Stimulated activated CD8-positive, alpha-beta memory T cell treated with anti-CD3 and anti-CD28 coated beads, Interleukin-4, amount 100 ng/mL, for 24 hours (primary cell): ENCODE measurements around the gene TBC1D22A.

ENCODE experiments used
- DNase-seq: peaks from one replicate; pipeline ENCODE4 v3.0.0-alpha.2; 2020; ENCODE audit warnings: low read depth

The TBC1D22A gene

GRCh38 chr22:46958191-46958590, 195.7 kb downstream of the TBC1D22A start:
- no peak for DNase-seq

DNA sequence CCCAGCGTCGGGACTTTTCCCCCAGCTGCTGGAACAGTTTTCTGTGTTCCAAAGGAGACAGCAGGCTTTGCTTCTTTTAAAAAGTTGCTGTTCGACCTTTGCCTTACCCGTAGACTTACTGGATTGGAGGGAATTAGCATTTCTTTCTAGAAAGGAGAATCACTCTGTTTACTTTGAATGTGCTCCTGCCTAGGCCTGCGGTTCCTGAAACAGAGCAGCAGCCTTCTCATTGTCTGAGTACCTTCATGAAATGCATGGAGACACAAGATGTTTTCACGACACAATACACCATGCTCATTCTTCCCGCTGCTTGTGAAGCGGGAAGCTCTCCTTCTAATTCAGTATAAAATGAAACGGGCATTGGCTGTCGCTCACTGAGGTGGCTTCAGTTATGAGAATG, 196.2 kb downstream of the TBC1D22A start:
- DNase-seq = no peak

- no peak for DNase-seq
These were observed 196.9 kb downstream of the TBC1D22A start for GRCh38 chr22:46959369-46959768.

GRCh38 chr22:46961591-46962295, 199.3 kb downstream of the TBC1D22A start:
- DNase-seq = no peak

- no peak for DNase-seq
These were observed 200.0 kb downstream of the TBC1D22A start for GRCh38 chr22:46962406-46962805.

DNA sequence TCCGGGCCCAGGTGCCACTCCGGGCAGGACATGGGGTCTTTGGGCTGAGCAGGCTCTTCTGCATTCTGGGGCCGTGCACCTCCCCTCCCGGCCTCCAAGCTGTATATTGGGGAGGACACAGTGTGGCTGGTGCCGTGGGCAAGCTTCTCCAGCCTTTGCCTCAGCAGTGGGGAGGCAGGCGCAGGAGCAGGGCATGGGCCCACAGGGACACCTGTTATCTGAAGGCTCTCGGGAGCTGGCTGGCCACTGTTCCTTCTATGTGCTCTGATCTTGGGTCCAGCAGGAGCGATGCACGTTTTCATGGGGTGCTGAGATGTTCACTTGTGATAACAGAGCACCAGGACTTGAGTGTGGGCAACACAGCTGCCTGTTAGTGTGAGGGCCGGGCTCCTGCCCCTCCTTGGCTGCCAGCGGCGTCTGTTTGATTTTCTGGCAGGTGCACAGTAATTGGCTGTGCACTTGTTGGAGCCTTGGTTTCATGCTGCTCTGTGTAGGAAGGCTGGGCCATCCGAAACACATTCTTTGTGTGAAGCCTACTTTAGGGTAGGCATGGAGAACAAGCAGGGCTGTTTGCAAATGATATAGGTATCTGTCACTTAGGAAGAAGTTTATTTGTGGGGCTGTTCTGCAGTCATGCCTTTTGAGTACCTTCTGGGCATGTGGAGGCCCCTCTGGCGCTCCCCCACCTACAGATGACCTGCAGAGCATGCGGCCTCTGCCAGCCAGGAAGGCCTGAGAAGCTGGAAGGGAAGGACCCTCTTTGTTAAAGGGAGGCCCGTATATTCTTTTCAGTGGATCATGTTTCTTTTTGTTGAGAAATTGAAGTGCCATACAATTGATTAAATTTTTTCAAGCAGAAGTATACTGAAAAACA, 201.5 kb downstream of the TBC1D22A start:
- DNase-seq = no peak

GRCh38 chr22:46964773-46965550, 202.5 kb downstream of the TBC1D22A start:
- DNase-seq = no peak

DNA sequence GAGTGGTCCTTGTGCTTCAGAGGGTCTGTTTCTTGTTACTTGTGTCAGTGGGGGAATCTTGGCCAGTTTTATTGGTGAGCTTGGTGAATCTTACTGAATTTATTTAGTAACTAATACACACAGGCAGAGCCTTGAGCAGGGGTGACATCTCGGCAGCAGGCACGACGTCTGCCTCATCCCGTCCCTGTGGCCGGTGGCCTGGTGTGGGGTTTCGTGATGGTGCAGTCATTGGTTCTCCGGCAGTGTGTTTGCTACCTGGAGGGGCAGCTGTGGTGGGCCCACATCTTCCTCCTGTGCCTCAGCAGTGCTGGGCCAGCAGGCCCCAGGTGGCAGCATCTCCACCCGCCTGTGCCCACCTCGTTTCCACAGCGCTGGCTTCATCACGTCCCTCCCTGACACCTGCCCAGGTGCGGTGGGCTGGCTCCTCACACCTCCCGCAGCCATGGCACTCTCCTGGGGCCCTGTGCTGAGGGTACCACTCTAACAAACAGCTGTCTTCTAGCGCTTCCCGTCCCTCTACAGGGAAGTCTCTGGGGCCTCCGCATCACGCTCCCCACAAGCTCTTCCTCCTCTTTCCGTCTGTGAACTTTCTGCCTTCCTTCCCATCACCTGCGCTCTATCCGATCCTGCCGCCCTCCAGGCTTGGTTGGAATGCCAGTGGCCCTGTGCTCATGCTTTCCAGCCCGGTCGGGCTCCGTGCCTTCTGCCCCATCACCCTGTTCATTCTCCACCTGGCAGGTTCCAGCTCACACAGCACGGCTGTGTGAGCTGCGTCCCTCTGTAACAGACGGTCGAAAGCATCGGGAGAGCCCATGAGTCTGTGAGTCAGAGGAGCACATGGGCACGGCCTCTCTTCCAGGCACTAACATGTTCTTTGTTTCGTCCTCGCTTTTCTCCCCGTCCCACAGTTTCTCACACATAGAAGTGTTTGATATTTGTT, 203.4 kb downstream of the TBC1D22A start:
- DNase-seq = no peak

DNA sequence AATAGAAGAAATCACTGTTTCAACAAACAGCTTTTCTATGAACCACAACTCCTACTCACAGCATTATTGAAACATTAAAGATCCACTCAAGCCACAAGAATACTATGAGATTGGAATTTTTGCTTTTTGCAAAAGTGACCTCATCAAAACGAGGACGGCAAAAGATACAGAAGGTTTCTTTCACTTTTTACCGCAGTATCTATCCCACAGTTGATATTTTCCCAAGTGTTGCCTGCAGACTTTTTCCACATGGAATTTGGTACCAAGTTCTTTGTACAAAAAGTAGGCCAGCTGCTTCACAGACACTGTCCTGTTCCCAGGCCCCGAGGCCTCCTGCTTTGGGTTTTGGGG, 204.0 kb downstream of the TBC1D22A start:
- no peak for DNase-seq

- no peak for DNase-seq
These were observed 204.4 kb downstream of the TBC1D22A start for GRCh38 chr22:46966846-46967245.

DNA sequence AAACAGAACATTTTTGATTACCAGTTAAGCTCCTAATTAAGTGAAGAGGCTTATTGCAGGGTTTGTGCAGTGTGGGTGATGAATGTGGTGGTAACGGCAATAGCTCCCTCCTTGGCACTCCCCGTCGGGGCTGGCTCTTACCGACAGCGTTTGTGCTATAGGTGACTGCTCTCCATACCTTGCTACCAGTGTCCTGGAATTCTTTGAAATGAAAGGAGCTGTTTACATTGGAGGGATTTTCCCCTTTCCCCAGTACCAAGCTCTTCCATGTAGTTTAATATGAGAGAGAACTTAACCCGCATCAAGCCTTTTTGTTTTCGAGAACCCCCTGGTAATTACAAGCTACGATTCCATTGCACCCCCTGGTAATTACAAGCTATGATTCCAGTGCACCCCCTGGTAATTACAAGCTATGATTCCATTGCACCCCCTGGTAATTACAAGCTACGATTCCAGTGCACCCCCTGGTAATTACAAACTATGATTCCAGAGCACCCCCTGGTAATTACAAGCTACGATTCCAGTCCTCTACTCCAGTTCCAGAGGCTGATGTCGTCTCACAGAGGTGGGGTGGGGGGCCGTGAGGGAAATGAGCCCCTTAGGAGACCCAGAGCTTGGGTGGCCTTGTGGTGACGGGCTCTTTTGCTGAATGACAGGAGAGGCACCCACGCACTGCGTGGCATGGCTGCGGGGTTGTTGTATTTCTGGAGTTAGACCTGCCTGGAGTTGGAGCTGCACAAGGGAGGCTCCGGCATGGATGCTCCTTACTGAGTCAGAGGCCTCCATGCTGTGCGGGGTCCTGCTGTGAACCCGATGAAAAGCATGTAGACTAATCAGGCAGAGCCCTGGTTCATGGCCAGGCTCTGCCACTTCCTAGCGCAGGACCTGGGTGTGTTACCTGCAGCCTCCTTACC, 205.3 kb downstream of the TBC1D22A start:
- DNase-seq = no peak

DNA sequence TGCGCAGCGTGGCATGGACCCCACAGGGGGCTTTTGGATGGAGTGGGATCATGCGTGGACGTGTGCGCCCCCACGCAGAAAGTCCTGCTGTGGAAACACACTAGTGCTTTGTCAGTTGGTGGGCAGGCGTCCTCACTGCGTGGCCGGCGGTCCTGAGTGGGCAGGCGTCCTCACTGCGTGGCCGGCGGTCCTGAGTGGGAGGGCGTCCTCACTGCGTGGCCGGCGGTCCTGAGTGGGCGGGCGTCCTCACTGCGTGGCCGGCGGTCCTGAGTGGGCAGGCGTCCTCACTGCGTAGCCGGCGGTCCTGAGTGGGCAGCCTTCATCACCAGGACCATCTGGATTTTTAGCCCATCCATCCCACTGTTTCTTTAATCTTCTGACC, 205.9 kb downstream of the TBC1D22A start:
- no peak for DNase-seq

DNA sequence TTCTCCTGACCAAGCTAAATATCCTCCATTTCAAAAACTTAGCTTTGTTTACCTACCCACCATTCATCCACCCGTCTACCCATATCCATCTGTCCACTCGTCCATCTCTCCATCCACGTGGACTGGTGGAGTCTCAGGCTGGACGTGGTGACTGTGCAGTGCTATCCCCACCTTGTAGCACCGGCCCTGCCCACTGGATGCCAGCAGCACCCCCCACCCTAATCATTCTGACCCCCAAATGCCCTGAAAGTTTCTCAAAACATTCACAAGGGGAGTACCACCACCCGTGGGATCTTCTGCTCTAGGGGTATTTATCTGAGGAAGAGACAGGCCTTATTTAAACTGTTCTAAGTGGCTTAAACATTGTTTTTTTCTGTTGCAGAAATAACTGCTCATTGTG, 206.4 kb downstream of the TBC1D22A start:
- no peak for DNase-seq

DNA sequence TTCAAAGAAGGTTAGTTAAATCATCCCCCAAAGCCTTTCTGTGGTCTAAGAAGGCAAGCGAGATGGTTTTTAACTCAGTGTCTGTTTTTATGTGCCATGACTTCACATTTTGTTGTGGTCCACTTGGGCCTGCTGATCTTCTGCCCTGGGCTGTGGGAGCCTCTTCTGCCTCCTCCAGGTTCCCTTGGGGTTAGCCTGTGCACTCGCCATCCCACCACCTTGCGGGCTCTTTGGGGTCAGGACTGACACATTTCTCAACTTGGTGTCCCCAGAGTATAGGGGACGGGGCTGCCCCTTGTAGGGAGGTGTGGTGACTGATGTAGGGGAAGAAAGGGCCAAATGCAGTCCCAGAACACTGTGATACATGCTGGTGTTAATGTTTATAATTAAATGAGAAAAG, 207.0 kb downstream of the TBC1D22A start:
- DNase-seq = peak; percentile 34

DNA sequence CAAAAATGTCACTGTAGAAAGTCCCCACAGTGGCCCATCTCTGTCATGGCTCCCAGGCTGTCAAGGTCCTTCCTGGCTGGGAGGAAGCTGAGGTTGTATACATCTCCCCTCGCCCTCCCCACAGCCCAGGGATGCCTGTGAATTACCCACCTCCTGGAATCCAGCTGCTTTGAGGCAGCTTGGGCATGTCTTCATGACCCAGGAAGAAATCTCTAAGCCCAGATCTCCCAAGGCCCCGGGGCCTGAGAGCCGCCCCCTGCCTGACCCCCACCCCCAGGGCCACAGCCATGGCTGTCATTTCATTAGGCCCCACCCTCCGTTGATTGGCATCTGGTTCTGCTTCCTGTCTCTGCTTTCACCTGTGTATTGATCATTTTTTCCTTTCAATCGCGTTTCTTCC, 207.5 kb downstream of the TBC1D22A start:
- no peak for DNase-seq

GRCh38 chr22:46970411-46971098, 208.1 kb downstream of the TBC1D22A start:
- no peak for DNase-seq

DNA sequence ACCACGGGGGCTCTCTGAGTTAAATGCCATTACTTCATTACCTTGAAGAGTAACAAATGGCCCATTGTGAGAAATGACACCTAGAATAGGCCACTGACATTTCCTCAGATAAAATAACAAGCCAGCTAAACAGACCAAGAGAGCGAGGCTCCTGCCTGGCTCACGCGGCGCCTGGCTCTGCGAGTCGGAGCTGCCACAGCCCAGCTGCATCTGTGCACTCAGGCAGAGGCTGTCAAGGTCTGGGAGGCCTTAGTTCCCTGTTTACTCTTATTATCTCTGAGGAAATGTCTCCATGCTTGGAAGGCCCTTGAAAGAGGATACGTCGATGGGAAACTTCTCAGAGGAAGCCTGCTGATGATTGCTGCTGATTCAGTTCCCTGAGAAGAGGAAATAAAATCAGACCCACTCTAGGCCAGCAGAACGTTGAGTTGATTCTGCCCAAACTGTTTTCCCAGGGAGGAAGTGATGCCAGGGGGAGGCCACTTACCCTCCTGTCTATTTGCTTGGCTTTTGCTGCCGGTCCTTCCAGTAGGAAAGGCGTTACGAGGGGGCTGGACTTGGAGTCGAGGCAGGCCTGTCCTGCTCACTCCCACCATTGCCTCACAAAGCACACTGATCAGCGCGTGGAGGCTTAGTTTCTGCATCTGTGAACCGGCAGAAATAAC, 208.8 kb downstream of the TBC1D22A start:
- DNase-seq = no peak

- DNase-seq = no peak
These were observed 209.3 kb downstream of the TBC1D22A start for GRCh38 chr22:46971764-46972125.

GRCh38 chr22:46972256-46972655, 209.8 kb downstream of the TBC1D22A start:
- DNase-seq = no peak
